HG03432 (cell line): ENCODE results near the gene PSORS1C2.
"Not testable (repeated sequence)": the region's sequence is repeated elsewhere in the genome, so short reads cannot be mapped to it uniquely, and the experiment has no call there.

Experiments
- ATAC-seq: cut with Tn5 transposase; IDR thresholded peaks from one replicate; pipeline ENCODE4 v1.9.1; 2021; ENCODE audit warnings: mild to moderate bottlenecking, moderate library complexity; ENCODE audit not compliant: unreplicated experiment

Gene PSORS1C2

DNA sequence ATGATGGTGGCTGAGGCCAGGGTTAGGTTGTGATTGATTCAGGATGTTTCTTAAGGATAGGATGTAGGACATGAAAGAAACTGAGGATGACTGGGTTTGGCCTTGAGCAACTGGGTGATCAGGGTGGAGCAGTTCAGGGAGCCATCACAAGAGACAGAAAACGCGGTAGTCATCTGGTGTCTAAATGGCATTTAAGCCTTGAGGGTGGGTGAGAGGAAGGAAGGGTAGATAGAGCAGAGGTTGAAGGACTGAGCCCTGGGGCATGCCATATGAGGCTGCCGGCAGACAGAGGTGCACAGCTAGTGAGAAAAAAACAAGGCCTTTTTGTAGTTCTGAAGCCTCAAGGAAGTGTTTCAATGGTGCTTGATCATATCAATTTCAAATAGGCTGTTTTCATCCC lies 29.7 kb upstream of the PSORS1C2 start:
- no peak for ATAC-seq

DNA sequence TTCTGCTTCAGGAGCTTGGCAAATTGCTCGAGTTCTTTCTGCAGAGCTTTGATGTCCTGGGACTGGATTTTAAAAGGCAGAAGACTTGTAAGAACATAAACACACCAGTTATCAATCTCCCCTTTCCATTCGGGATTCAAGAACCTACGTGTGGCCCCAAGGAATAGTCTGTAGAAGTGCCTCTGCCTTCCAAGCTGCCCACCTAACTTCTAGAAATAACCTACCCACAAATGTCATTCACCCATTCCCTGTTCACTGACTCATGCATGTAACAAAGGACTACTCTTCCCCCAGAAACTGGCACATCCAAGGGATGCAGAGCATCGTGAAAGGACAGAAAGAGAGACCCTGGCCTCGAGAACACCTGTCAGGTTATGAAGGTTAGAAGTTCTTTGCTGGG lies 27.1 kb upstream of the PSORS1C2 start:
- ATAC-seq = no peak

DNA sequence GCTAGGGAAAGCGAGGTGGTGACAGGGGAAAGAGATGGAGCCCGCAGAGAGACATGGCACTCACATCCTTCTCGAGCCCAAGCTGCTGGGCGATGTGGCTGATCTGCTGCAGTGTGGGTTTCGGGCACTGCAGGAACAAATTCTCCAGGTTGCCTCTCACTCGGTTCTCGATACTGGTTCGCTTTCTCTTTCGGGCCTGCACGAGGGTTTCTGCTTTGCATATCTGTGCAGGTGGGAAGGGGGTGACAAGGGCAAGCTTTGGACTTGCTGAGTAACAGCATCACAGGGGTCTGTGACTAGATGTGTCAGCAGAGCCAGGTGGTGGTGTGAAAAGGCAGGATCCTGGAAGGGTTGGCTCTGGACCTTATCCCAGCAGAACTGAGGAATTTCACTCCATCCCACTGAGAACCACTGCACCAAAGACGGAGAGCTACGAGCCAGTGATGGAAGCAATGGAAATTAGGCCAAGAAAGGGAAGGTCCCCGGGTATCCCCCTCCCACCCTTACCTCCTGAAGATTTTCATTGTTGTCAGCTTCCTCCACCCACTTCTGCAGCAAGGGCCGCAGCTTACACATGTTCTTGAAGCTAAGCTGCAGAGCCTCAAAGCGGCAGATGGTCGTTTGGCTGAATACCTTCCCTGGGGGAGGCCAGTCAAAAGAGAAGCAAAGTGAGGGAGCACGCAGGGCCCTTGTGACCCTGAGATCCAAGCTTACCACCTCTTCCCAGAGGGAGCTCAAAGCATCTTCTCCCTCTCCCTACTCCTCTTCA lies 26.4 kb upstream of the PSORS1C2 start:
- peak; percentile 70 for ATAC-seq

DNA sequence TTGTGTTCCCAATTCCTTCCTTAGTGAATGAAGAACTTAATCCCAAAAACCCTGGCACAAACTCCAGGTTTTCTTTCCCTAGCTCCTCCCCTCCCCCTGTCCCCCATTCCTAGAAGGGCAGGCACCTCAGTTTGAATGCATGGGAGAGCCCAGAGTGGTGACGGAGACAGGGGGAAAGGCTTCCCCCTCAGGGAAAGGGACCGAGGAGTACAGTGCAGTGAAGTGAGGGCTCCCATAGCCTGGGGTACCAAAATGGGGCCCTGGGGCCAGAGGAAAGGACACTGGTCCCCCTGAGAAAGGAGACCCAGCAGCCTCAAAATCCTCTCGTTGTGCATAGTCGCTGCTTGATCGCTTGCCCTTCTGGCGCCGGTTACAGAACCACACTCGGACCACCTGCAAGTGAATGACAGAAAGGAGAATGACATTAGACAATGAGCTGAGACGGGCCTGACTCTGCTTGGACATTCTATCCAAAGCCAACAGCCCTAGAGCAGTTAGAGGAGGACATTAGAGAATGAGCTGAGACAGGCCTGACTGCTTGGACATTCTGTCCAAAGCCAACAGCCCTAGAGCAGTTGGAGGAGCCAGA lies 25.7 kb upstream of the PSORS1C2 start:
- not testable (repeated sequence) for ATAC-seq

DNA sequence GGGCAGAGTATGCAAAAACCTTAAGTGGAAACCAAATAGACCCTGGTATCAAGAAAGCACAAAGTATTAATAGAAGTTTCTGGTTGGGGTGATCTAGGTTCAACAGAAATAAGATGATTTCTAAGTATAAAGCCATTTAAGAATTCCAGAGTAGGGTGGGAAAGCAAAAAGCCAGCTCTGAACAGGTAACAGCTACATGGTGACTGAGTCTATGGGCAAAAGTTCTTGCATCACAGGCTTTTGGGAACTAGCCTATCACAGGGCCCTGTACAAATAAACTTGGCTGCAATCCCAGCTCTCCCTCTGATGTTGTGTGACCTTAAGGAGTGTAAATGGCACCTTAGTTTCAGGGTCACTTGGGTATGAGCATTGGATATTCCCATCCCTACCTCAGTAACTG lies 25.1 kb upstream of the PSORS1C2 start:
- ATAC-seq = no peak

DNA sequence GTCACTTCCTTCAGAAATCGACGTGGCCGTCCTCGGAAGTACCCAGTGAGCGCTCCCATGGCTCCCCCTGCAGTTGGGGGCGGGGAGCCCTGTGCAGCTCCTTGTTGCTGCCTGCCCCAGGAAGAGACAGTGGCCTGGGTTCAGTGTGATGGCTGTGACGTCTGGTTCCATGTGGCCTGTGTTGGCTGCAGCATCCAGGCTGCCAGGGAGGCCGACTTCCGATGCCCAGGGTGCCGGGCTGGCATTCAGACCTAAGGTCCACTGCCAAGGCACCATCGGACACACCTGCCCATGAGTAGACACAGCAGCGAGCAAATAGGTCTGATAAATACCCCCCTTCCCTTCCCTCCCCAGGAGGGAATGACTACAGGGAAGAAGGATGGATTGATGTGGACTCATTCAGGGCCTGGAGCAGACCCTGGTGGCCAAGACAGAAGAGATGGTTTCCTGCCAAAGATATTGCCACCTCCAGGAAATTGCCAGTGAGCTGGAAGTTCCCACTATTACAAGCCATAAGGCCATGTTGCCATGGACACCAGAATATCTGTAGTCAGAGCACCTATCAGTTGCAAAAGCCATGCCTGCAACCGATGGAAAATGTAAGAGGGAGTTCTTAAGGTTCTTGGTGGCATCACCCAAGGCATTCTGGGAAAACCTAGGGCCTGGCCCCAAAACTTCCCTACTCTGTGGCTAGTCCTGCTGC lies 23.7 kb upstream of the PSORS1C2 start:
- ATAC-seq = no peak

DNA sequence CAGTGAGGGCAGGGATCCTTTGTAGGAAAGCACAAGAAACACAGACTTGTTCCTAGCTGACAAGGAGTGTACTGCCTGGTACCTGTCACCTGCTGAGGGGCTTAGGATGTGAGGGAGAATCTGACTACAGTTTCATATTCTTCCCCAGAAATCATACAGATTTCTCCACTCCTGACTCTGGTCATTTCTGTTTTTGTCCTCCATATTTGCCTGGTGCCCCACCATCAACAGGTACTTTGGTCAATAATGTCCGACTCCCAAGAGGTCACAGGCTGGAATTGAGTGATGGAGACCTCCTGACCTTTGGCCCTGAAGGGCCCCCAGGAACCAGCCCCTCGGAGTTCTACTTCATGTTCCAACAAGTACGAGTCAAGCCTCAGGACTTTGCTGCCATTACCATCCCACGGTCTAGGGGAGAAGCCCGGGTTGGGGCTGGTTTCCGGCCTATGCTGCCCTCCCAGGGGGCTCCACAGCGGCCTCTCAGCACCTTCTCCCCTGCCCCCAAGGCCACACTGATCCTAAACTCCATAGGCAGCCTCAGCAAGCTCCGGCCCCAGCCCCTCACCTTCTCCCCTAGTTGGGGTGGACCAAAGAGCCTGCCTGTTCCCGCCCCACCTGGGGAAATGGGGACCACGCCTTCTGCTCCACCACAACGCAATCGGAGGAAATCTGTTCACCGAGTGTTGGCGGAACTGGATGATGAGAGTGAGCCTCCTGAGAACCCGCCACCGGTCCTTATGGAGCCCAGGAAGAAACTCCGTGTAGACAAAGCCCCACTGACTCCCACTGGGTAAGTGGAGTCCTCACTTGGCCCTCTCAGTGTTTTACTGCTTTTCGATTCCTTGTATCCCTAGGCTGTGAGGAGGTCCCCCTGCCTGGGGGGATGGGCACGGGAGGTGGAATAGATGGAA lies 22.6 kb upstream of the PSORS1C2 start:
- ATAC-seq = no peak

DNA sequence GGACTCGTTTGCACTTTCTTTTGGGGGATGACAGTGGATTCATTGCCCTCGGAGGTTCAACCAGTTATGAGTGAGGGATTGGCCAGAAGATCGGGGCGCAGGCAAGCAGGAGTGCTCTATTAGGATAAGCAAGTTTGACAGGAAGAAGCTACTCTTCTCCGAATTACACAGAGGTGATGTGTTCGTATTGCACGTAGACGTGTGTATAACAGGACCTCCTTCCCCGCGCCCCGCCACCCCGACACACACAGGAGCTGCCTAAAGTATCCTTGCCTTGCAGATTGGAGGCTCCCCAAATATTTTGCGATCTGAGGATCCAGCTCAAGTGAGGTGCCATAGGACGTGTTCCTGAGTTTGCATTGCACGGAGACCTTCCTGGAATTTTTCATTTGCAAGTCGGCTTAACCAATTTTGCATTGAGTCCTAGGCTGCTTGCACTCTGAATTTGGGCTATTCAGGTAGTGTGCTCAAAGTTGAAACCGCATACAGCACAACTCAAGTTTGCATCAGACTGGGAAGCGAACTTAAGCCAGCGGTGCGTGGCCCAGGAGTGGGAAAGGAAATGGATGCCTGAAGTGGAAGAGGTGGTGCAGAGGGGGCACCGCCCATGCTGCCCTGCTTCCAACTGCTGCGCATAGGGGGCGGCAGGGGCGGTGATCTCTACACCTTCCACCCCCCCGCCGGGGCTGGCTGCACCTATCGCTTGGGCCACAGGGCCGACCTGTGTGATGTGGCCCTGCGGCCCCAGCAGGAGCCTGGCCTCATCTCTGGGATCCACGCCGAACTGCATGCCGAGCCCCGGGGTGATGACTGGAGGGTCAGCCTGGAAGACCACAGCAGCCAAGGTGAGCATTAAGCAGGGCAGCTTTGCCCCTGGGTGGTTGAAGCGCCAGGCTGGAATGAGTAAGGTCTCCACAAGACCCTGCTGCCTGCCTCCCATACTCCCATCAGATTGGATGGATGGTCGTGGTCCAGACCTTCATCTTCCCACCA lies 20.3 kb upstream of the PSORS1C2 start:
- no peak for ATAC-seq

DNA sequence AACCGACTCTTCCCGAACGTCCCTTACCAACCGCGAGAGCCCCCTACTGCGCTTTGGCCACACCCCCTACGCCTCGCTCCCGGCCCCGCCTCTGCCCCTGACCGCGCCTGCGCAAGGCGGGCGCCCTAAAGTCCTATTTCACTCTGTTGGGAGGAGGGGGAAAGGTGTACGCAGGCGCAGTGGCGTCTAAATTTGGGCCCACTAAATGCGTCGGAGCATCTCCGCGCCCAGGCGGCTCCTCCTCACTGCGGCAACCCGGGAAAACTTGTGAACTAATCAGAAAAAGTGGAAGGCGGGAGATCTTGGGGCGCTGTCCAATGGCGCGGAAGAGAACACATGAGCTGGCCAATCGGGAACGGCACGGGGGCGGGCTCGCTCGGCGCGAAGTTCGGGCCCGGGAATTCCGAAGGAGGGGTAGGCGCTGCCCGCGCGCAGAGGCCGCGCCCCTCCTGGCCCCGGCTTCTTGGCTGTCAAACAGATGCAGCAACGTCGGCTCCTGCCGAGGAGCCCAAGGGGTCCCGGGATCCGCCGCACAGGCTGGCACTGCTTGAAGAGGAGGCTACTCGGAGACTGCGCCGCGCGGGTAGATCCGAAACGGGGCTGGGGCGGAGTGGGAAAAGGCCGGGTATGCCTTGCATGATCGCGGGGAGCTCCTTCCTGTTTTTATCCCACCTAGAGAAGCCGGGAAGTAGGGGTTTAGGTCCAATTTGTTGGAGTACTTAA lies 19.4 kb upstream of the PSORS1C2 start, which contains the start of gene TCF19:
Gene TCF19 (plus strand): TSS at position 450 of the 723 bp plus-strand sequence. CDS start 881 bp downstream, outside the sequence.
- ATAC-seq = peak; percentile 80

DNA sequence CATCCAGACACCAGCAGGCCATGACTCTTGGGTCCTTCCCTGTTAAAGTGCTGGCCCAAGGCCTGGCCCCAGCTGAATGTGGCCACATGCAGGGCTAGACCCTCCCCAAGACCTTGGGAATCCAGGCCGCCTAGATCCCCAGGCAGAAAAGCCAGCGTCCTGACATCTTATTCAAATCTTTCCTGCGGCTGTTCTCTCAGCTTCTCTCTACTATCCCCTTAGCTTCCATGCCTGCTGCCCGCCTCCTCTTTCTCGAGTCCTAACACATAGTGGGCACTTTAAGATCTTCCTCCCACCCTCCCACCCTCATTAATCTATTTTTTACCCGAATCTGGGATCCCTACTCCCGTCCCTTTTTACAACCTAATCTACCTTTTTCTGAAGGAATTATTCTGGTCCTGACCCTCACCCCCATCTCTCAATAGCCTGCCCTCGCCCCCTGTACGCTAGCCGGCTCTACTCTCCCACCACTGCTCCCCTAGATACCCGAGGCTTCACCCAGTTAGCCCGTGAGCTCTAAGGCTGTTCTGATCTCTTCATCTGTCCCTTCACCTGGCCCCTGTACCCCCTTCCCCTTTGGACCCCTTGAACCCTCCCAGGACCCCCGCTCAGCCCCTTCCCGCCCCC lies 18.8 kb upstream of the PSORS1C2 start, which contains the start of gene CCHCR1:
Gene CCHCR1 (minus strand): TSS at position 290 of the 627 bp plus-strand sequence. CDS start 202 bp downstream, at position 88.
- no peak for ATAC-seq

DNA sequence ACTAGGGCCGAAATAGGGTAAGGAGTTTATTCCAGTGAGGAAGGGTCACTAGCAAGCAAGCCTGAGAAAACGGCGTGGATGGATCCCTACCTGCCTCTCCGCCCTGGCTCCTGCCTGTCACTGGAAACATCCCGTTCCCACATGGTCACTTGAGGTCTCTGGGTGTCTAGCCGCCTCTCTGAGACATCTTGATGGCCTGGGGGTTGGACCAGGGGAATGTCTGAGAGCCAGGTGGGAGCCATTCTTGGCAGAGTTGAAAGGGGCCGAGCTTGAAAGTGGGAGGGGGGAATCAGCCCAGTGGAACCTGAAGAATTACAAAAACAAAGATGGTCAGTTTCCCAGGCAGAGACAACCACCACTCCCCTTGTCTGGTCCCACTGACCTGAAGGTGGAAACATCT lies 17.8 kb upstream of the PSORS1C2 start:
- ATAC-seq = no peak

DNA sequence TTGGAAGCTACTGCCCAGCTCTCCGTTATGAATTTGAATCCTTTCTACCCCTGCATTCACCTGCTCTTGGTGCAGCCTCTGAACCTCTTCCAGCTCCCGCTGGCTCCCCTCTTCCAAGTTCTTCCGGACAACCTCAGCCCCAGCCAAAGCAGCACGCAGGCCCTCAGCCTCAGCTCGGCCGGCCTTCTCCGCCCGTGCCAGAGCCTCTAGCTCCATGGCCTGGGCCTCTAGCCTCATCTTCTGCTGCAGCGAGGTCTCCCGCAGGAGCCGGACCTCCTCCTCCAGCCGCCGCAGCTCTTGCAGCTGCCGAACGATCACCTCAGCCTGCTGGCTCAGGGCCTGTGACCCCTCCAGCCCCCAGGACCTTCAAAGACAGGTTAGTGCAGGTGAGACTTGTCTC lies 15.6 kb upstream of the PSORS1C2 start:
- ATAC-seq = no peak

DNA sequence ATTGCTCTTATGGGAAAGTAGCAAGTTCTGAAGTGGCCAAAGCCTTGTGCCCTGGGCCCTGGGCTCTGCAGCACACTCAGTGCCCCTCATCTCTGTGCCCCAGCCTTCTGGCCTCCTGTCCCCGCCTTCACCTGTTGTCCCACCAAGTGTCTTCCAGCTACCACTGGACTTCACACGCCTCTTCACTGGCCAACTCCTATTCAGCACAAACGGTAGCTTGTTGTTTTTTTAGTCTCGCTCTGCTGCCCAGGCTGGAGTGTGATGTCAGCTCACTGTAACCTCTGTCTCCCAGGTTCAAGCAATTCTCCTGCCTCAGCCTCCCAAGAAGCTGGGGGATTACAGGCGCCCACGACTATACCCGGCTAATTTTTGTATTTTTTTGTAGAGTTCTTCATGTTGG lies 13.9 kb upstream of the PSORS1C2 start:
- ATAC-seq = no peak

DNA sequence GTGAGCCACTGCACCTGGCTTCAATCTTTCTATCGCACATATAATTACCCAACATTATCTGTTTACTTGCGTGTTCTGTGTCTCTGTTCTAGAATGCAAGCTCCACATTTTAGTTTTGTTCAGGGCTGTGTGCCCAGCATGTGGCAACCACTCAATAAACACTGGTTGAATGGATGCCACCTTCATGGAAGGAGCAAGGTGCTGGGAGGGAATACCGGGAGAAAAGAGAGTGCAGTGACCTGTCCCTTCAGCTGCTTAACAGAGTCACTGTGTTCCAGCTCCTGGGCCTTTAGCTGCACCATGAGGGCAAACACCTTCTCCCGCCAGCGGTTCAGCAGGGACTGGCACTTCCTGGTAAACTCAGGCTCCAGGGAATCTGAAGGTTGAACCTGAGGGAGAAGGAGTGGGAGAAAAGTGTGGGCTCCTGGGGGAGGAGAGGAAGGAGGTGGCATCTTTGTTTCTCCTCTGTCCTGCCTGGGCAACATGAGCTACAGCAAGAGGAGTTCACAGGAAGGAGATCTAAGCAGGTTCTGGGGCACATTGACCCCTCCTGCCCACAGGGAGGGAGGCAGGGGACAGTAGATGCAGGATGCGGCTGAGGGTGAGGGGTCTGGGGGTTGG lies 11.1 kb upstream of the PSORS1C2 start:
- ATAC-seq = no peak

DNA sequence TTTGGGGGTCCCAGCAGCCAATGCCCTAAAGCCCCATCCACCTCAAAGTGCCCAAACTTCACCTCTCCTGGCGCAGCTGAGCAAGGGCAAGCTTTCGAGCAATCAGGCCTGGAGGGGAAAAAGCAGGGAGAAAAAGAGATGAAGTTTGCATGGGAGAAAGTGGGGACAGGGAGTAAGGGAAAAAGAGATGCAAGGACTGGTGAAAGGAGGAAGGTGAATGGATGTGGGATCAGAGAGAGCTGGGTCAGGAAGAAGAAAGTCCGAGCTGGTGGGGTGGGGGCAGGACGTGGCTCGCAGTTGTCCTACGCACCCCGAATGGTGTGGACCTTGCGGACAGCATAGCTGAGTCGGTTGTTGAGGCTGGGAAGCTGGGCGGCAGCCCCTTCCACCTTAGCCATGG lies 6.5 kb upstream of the PSORS1C2 start:
- no peak for ATAC-seq

DNA sequence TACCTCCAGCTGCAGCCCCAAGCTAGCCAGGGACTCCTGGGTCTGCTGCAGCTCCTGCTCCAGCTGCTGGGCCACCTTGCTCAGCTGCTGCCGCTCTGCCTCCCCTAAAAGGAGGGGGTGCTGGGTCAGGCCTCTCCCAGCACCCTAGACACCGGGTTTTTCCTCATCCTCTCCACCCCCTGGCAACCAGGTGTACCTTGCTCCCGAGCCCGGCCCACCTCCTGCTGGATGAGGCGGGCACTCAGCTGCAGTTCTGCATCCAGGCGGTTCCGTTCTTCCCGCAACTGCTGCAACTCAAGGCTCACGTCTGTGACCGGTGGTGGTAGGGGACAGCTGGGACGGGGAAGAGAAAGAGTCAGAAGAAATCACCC lies 6.1 kb upstream of the PSORS1C2 start:
- ATAC-seq = no peak

DNA sequence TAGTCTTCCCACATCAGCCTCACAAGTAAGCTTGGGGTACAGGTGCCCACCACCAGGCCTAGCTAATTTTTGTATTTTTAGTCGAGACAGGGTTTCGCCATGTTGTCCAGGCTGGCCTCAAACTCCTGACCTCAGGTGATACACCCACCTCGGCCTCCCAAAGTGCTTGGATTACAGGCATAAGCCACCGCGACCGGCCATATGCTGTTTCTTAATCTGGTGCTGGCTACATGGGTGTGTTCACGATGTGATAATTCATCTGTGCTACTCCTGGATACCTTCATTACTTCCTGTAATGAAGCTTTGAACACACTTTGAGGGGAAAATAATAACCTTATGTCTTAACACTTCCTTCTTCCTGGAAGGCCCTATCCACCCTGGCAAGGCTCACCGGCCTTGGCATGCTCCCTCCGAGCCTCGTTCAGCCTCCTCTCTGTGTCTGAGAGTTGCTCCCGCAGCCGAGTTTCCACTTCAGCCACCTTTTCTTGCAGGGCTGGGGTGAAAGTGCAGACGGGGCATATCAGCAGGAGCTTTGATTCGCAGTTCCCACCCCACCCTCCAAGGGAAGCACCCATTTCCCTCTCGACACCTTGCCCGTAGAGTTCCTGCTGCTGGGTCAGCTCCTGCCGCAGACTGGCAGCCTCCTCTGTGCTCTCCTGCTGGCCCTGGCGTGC lies 5.6 kb upstream of the PSORS1C2 start:
- no peak for ATAC-seq

DNA sequence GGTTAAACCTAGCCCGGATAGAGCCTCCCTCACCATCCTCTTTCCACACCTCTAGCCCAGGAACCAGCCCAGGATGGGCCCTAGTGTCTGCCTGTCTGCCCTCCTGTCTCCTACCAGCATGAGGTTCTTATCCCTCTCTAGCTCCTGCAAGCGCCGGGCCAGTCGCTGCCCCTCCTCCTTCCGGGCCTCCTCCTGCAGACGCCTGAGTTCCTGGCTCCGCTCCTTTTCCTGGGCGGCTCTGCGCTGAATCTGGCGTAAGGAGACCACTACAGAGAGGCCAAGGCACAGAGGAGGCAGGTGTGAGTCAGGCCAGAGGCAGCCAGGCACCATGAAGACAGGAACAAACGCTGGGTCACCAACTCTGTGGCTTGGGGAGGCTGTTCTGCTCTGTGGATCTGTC lies 4.3 kb upstream of the PSORS1C2 start:
- ATAC-seq = no peak
